Cerebellar cortex (tissue), 1 donor: ENCODE data around the gene CALML4.
"Not testable (repeated sequence)": the region's sequence is repeated elsewhere in the genome, so short reads cannot be mapped to it uniquely, and the experiment has no call there.

Source experiments
- DNase-seq: peaks from one replicate; pipeline ENCODE4 v3.0.0-alpha.2; 2015; ENCODE audit warnings: low spot score

The CALML4 gene

GRCh38 chr15:68190048-68190447 is 15.1 kb downstream of the CALML4 start:
- no peak for DNase-seq

- no peak for DNase-seq
Observed at GRCh38 chr15:68188647-68189046, 16.5 kb downstream of the CALML4 start.

GRCh38 chr15:68187559-68187958 is 17.6 kb downstream of the CALML4 start:
- DNase-seq, result peak; percentile 89

- DNase-seq, result peak; percentile 59
Observed at GRCh38 chr15:68186671-68187397, 18.3 kb downstream of the CALML4 start.

GRCh38 chr15:68184616-68185480 is 20.3 kb downstream of the CALML4 start:
- no peak for DNase-seq

- no peak for DNase-seq
Observed at GRCh38 chr15:68183616-68184315, 21.4 kb downstream of the CALML4 start.

- no peak for DNase-seq
Observed at GRCh38 chr15:68177742-68178141, 27.4 kb downstream of the CALML4 start.

GRCh38 chr15:68176601-68177000 is 28.5 kb downstream of the CALML4 start:
- no peak for DNase-seq

- no peak for DNase-seq
Observed at GRCh38 chr15:68175526-68175925, 29.6 kb downstream of the CALML4 start.

- DNase-seq, result no peak
Observed at GRCh38 chr15:68173119-68173518, 32.0 kb downstream of the CALML4 start.

GRCh38 chr15:68172037-68172436 is 33.1 kb downstream of the CALML4 start:
- not testable (repeated sequence) for DNase-seq

- DNase-seq, result no peak
Observed at GRCh38 chr15:68166847-68167246, 38.3 kb downstream of the CALML4 start.

GRCh38 chr15:68163191-68163590 is 41.9 kb downstream of the CALML4 start:
- DNase-seq, result no peak

- no peak for DNase-seq
Observed at GRCh38 chr15:68158046-68158628, 47.0 kb downstream of the CALML4 start.

- DNase-seq, result no peak
Observed at GRCh38 chr15:68157074-68157473, 48.1 kb downstream of the CALML4 start.

- DNase-seq, result peak; percentile 78
Observed at GRCh38 chr15:68154923-68155559, 50.1 kb downstream of the CALML4 start.

GRCh38 chr15:68152342-68152741 is 52.8 kb downstream of the CALML4 start:
- DNase-seq, result no peak

- no peak for DNase-seq
Observed at GRCh38 chr15:68151277-68151676, 53.9 kb downstream of the CALML4 start.

- DNase-seq, result no peak
Observed at GRCh38 chr15:68150187-68150586, 54.9 kb downstream of the CALML4 start.

GRCh38 chr15:68149059-68149458 is 56.1 kb downstream of the CALML4 start:
- no peak for DNase-seq

GRCh38 chr15:68148039-68148438 is 57.1 kb downstream of the CALML4 start:
- DNase-seq, result no peak

- DNase-seq, result no peak
Observed at GRCh38 chr15:68145706-68146105, 59.4 kb downstream of the CALML4 start.
